ENCODE results near the gene PRKN. TPM values are rescaled to one million over a fixed set of nuclear protein-coding genes. Genes with fewer than 3 reads are reported as not detected.

The PRKN gene
- total and polyA plus RNA-seq, 2 donors (not counting 3 experiments of a cell fraction or from before 2014, with no cell fraction given), result 0.06 TPM; not detected in 1

DNA sequence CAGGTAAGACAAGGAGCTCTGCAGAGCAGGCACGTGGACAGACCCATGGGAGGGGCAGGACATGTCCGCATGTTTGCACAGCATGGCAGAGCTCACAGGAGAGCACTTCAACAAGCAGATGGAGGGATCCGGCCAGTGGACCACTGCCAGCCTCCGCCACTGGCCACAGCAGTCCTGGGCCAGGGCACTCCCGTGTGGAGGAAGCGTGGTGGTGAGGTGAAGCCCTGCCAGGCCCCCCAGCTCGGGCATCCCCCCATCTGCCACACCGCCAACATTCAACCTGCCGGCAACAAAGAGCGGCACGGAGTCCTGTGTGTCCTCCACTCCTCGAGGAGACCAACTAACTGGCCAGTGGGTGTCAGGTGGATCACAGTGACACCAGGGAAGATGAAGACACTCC, 1349.5 kb downstream of the PRKN start:
- POLR2A ChIA-PET, result no interaction called here
- intact Hi-C loops (cut with micrococcal nuclease), result no loop called here
- dilution Hi-C loops (cut with MboI; ENCODE audit: extremely low pct_ligation_motif_present, low sequenced_read_pairs), result loop anchor here (25.0 kb wide), 1 partner anchor 466 kb away; no protein-coding TSS in a partner anchor
- Histone ChIP-seq H3K9me3 (replicated peaks; ENCODE audit: control insufficient read depth, insufficient read depth, low read length) (no peaks in the 10 kb centered on the region), H2AFZ (ENCODE audit: low read depth, low read length) (no peak overlapping the region), H3K27ac (ENCODE audit: insufficient read depth, low read depth, low read length) (no peak overlapping the region), H3K4me2 (ENCODE audit: insufficient read depth, low read length) (no peak overlapping the region), H3K36me3 (ENCODE audit: control insufficient read depth in 2 of 2, extremely low read depth in 1 of 2, insufficient read depth in 2 of 2, low read length in 2 of 2) (no peaks in the 10 kb centered on the region), H3K27me3 (ENCODE audit: control insufficient read depth in 2 of 2, insufficient read depth in 2 of 2, low read length in 2 of 2) (no peaks in the 10 kb centered on the region), H3K4me3 (replicated peaks in 1 of 3; ENCODE audit: insufficient read depth in 1 of 3, low read depth in 1 of 3, low read length in 3 of 3) (no peak overlapping the region), H4K20me1 (replicated peaks; ENCODE audit: control insufficient read depth, extremely low read depth, insufficient read depth, low read length) (no peaks in the 10 kb centered on the region), H3K9me1 (replicated peaks; ENCODE audit: control insufficient read depth, extremely low read depth, insufficient read depth, low read length) (no peaks in the 10 kb centered on the region), H3K4me1 (ENCODE audit: control insufficient read depth, extremely low read depth, insufficient read depth, low read length) (no peaks in the 10 kb centered on the region), H3K9ac (replicated peaks; ENCODE audit: extremely low read depth, insufficient read depth, low read length) (no peak overlapping the region), H3K79me2 (ENCODE audit: control insufficient read depth, insufficient read depth, low read length) (no peaks in the 10 kb centered on the region)
- no TSS peak for BruUV-seq (replicated peaks)
- CTCF ChIA-PET, result interaction anchor here (10.7 kb wide), 1 partner anchor 449 kb away, joined by 671 read pairs; no protein-coding TSS in a partner anchor
- DNase-seq (ENCODE audit: low read depth, low spot score), result no peak
- no peak for FAIRE-seq
- TF ChIP-seq POLR2A (IDR thresholded peaks at IDR 0.05; ENCODE audit: low read depth, low read length) (no peak), FOS (IDR thresholded peaks at IDR 0.05; ENCODE audit: borderline replicate concordance, insufficient read depth, low read length) (no peak), GATA2 (IDR thresholded peaks at IDR 0.05; ENCODE audit: insufficient read depth, insufficient read length, low read depth, low read length) (no peak), EZH2 (IDR thresholded peaks at IDR 0.05; ENCODE audit: borderline replicate concordance, low read depth, low read length, severe bottlenecking) (no peak), JUN (IDR thresholded peaks at IDR 0.05; ENCODE audit: borderline replicate concordance, insufficient read depth, insufficient read length, low read depth) (no peak), POLR2AphosphoS5 (IDR thresholded peaks at IDR 0.05; ENCODE audit: insufficient read depth, low read depth, low read length) (no peak), MYC (IDR thresholded peaks at IDR 0.05; ENCODE audit: low read depth, low read length) (no peak)
- TF ChIP-seq, protein P1, sequence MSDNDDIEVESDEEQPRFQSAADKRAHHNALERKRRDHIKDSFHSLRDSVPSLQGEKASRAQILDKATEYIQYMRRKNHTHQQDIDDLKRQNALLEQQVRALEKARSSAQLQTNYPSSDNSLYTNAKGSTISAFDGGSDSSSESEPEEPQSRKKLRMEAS (IDR thresholded peaks at IDR 0.05; ENCODE audit: insufficient read depth, insufficient read length), result no peak
- TF ChIP-seq, protein P2, sequence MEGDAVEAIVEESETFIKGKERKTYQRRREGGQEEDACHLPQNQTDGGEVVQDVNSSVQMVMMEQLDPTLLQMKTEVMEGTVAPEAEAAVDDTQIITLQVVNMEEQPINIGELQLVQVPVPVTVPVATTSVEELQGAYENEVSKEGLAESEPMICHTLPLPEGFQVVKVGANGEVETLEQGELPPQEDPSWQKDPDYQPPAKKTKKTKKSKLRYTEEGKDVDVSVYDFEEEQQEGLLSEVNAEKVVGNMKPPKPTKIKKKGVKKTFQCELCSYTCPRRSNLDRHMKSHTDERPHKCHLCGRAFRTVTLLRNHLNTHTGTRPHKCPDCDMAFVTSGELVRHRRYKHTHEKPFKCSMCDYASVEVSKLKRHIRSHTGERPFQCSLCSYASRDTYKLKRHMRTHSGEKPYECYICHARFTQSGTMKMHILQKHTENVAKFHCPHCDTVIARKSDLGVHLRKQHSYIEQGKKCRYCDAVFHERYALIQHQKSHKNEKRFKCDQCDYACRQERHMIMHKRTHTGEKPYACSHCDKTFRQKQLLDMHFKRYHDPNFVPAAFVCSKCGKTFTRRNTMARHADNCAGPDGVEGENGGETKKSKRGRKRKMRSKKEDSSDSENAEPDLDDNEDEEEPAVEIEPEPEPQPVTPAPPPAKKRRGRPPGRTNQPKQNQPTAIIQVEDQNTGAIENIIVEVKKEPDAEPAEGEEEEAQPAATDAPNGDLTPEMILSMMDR (IDR thresholded peaks at IDR 0.05; ENCODE audit: extremely low read depth in 1 of 2, insufficient read depth in 1 of 2, low read depth in 1 of 2, low read length in 2 of 2), result no peak

All from endothelial cell of umbilical vein (primary cell).